H1 (cell line): ENCODE results near the gene FAM53B. TPM values are rescaled to one million over a fixed set of nuclear protein-coding genes. Genes with fewer than 3 reads are reported as not detected.

Source experiments
- ASH2L ChIP-seq: fragments of 200-600, 300-600 bp; sonication (generic); IDR thresholded peaks from one replicate; pipeline ENCODE4 v1.7.1; 2017; ENCODE audit warnings: low read length
- JUND ChIP-seq: IDR thresholded peaks from 2 replicates; pipeline ENCODE4 v1.6.1; 2011; ENCODE audit warnings: mild to moderate bottlenecking, improper control_type of control experiment, low read length
- KDM4A ChIP-seq: IDR thresholded peaks from one replicate; pipeline ENCODE4 v1.7.1; 2012; ENCODE audit warnings: low read depth, mild to moderate bottlenecking, moderate library complexity, low read length, inconsistent platforms; ENCODE audit not compliant: severe bottlenecking
- MAFK ChIP-seq: IDR thresholded peaks from 2 replicates; pipeline ENCODE4 v1.6.1; 2012; ENCODE audit warnings: low read depth, mild to moderate bottlenecking, improper control_type of control experiment, low read length
- NRF1 ChIP-seq: IDR thresholded peaks from 2 replicates; pipeline ENCODE4 v1.6.1; 2011; ENCODE audit warnings: mild to moderate bottlenecking, low read depth, low read length, improper control_type of control experiment
- RBBP5 ChIP-seq: IDR thresholded peaks from 2 replicates; pipeline ENCODE4 v1.7.1; 2012; ENCODE audit warnings: low read depth, mild to moderate bottlenecking, inconsistent platforms, low read length, moderate library complexity, borderline replicate concordance
- SUZ12 ChIP-seq: fragments of 200-600 bp; sonication (generic); IDR thresholded peaks from 2 replicates; pipeline ENCODE4 v1.6.1; 2012; ENCODE audit warnings: mild to moderate bottlenecking, inconsistent platforms, low read length, moderate library complexity, mixed read lengths
- TCF12 ChIP-seq: IDR thresholded peaks from 2 replicates; pipeline ENCODE4 v1.6.1; 2011; ENCODE audit warnings: low read depth, mild to moderate bottlenecking, low read length
- ZNF274 ChIP-seq: IDR thresholded peaks from 2 replicates; pipeline ENCODE4 v1.7.0; 2012; ENCODE audit warnings: low read length, borderline replicate concordance; ENCODE audit errors: extremely low read depth
- polyA plus RNA-seq, 7 experiments: library from polyadenylated mRNA; depleted of rRNA in 3 of 7; stranded (reverse) in 5 of 7; unstranded in 2 of 7; fragments of >200 nt in 5 of 7; fragments of 200-250 nt in 2 of 7; gene quantifications; 1 replicate in 5 of 7; 2 replicates in 1 of 7; 4 replicates in 1 of 7; pipeline versions ENCODE4 v1.2.1 to v1.2.3, GENCODE V29; 2011 to 2013; ENCODE audit warnings: missing spikeins in 2 of 7, mixed read lengths in 2 of 7
- total RNA-seq: library from RNA; stranded (reverse); fragmentation: NEBNext Ultra II Directional; extraction: Animal tissue kit (Norgen Biotek cat#: 25700); gene quantifications from 2 replicates; pipeline ENCODE4 v1.2.1, GENCODE V29; 2021
- TF ChIP-seq, protein P1 (sequence below): fragments of 300-600 bp; sonication (generic); IDR thresholded peaks from 2 replicates; pipeline ENCODE4 v1.7.1; 2012; ENCODE audit warnings: low read length, moderate library complexity, mild to moderate bottlenecking, inconsistent platforms; ENCODE audit not compliant: insufficient replicate concordance

Gene FAM53B
- total and polyA plus RNA-seq, 2 of the 8 experiments (the other 6 are each of a cell fraction or from before 2014, with no cell fraction given): 5.3 to 14.4 TPM

DNA sequence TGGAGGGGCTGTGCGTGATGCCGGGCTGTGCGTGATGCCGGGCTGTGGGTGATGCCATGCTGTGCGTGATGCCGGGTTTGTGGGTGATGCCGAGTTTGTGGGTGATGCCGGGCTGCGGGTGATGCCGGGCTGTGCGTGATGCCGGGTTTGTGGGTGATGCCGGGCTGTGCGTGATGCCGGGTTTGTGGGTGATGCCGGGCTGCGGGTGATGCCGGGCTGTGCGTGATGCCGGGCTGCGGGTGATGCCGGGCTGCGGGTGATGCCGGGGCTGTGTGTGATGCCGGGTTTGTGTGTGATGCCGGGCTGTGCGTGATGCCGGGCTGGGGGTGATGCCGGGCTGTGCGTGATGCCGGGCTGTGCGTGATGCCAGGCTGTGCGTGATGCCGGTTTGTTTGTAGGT lies 128.9 kb downstream of the FAM53B start (continued):
- TF ChIP-seq, protein P1, sequence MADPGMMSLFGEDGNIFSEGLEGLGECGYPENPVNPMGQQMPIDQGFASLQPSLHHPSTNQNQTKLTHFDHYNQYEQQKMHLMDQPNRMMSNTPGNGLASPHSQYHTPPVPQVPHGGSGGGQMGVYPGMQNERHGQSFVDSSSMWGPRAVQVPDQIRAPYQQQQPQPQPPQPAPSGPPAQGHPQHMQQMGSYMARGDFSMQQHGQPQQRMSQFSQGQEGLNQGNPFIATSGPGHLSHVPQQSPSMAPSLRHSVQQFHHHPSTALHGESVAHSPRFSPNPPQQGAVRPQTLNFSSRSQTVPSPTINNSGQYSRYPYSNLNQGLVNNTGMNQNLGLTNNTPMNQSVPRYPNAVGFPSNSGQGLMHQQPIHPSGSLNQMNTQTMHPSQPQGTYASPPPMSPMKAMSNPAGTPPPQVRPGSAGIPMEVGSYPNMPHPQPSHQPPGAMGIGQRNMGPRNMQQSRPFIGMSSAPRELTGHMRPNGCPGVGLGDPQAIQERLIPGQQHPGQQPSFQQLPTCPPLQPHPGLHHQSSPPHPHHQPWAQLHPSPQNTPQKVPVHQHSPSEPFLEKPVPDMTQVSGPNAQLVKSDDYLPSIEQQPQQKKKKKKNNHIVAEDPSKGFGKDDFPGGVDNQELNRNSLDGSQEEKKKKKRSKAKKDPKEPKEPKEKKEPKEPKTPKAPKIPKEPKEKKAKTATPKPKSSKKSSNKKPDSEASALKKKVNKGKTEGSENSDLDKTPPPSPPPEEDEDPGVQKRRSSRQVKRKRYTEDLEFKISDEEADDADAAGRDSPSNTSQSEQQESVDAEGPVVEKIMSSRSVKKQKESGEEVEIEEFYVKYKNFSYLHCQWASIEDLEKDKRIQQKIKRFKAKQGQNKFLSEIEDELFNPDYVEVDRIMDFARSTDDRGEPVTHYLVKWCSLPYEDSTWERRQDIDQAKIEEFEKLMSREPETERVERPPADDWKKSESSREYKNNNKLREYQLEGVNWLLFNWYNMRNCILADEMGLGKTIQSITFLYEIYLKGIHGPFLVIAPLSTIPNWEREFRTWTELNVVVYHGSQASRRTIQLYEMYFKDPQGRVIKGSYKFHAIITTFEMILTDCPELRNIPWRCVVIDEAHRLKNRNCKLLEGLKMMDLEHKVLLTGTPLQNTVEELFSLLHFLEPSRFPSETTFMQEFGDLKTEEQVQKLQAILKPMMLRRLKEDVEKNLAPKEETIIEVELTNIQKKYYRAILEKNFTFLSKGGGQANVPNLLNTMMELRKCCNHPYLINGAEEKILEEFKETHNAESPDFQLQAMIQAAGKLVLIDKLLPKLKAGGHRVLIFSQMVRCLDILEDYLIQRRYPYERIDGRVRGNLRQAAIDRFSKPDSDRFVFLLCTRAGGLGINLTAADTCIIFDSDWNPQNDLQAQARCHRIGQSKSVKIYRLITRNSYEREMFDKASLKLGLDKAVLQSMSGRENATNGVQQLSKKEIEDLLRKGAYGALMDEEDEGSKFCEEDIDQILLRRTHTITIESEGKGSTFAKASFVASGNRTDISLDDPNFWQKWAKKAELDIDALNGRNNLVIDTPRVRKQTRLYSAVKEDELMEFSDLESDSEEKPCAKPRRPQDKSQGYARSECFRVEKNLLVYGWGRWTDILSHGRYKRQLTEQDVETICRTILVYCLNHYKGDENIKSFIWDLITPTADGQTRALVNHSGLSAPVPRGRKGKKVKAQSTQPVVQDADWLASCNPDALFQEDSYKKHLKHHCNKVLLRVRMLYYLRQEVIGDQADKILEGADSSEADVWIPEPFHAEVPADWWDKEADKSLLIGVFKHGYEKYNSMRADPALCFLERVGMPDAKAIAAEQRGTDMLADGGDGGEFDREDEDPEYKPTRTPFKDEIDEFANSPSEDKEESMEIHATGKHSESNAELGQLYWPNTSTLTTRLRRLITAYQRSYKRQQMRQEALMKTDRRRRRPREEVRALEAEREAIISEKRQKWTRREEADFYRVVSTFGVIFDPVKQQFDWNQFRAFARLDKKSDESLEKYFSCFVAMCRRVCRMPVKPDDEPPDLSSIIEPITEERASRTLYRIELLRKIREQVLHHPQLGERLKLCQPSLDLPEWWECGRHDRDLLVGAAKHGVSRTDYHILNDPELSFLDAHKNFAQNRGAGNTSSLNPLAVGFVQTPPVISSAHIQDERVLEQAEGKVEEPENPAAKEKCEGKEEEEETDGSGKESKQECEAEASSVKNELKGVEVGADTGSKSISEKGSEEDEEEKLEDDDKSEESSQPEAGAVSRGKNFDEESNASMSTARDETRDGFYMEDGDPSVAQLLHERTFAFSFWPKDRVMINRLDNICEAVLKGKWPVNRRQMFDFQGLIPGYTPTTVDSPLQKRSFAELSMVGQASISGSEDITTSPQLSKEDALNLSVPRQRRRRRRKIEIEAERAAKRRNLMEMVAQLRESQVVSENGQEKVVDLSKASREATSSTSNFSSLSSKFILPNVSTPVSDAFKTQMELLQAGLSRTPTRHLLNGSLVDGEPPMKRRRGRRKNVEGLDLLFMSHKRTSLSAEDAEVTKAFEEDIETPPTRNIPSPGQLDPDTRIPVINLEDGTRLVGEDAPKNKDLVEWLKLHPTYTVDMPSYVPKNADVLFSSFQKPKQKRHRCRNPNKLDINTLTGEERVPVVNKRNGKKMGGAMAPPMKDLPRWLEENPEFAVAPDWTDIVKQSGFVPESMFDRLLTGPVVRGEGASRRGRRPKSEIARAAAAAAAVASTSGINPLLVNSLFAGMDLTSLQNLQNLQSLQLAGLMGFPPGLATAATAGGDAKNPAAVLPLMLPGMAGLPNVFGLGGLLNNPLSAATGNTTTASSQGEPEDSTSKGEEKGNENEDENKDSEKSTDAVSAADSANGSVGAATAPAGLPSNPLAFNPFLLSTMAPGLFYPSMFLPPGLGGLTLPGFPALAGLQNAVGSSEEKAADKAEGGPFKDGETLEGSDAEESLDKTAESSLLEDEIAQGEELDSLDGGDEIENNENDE: no peak
- TF ChIP-seq JUND: no peak
- TF ChIP-seq RBBP5: no peak
- no peak for TF ChIP-seq MAFK
- no peak for TF ChIP-seq ZNF274
- TF ChIP-seq SUZ12: no peak
- no peak for TF ChIP-seq ASH2L
- TF ChIP-seq NRF1: no peak
- TF ChIP-seq KDM4A: no peak
- TF ChIP-seq TCF12: no peak
